Cortex of kidney (tissue), 1 donor: ENCODE measurements around the gene NANS.
"Not testable (repeated sequence)": the region's sequence is repeated elsewhere in the genome, so short reads cannot be mapped to it uniquely, and the experiment has no call there.

Experiments
- DNase-seq: peaks from one replicate; lab custom pipeline; 2025; lab: John Stamatoyannopoulos, UW

NANS gene

GRCh38 chr9:98101416-98101815 is 44.9 kb downstream of the NANS start:
- DNase-seq = no peak

- DNase-seq = no peak
Observed at GRCh38 chr9:98101868-98102273, 45.3 kb downstream of the NANS start.

- no peak for DNase-seq
Observed at GRCh38 chr9:98104445-98104881, 47.9 kb downstream of the NANS start.

- no peak for DNase-seq
Observed at GRCh38 chr9:98105006-98105405, 48.5 kb downstream of the NANS start.

- DNase-seq = no peak
Observed at GRCh38 chr9:98107926-98108325, 51.4 kb downstream of the NANS start.

GRCh38 chr9:98108531-98109031 is 52.0 kb downstream of the NANS start:
- DNase-seq = no peak

- DNase-seq = no peak
Observed at GRCh38 chr9:98109052-98109451, 52.5 kb downstream of the NANS start.

- not testable (repeated sequence) for DNase-seq
Observed at GRCh38 chr9:98117097-98117496, 60.6 kb downstream of the NANS start.

GRCh38 chr9:98117984-98118639 is 61.6 kb downstream of the NANS start:
- no peak for DNase-seq

- no peak for DNase-seq
Observed at GRCh38 chr9:98118640-98119601, 62.4 kb downstream of the NANS start, which contains the start of gene TRIM14. TSS of gene TRIM14 (minus strand) at chr9:98119222. CDS start at chr9:98119188, 34 bp downstream.

GRCh38 chr9:98120476-98120875 is 63.9 kb downstream of the NANS start:
- DNase-seq = no peak

- no peak for DNase-seq
Observed at GRCh38 chr9:98121058-98121457, 64.5 kb downstream of the NANS start.

GRCh38 chr9:98124091-98124490 is 67.6 kb downstream of the NANS start:
- not testable (repeated sequence) for DNase-seq

GRCh38 chr9:98124637-98125426 is 68.3 kb downstream of the NANS start:
- DNase-seq = no peak

- DNase-seq = no peak
Observed at GRCh38 chr9:98127226-98127625, 70.7 kb downstream of the NANS start.

- DNase-seq = no peak
Observed at GRCh38 chr9:98128316-98128715, 71.8 kb downstream of the NANS start.

- no peak for DNase-seq
Observed at GRCh38 chr9:98129451-98129881, 72.9 kb downstream of the NANS start.

GRCh38 chr9:98130060-98130459 is 73.5 kb downstream of the NANS start:
- not testable (repeated sequence) for DNase-seq

- no peak for DNase-seq
Observed at GRCh38 chr9:98130576-98131228, 74.2 kb downstream of the NANS start.

- no peak for DNase-seq
Observed at GRCh38 chr9:98132158-98132557, 75.6 kb downstream of the NANS start.
